Endodermal cell (in vitro differentiated cells): ENCODE results near the gene AWAT2. TPM values are rescaled to one million over a fixed set of nuclear protein-coding genes. Genes with fewer than 3 reads are reported as not detected.

Experiments used
- DNase-seq: peaks from one replicate; pipeline ENCODE4 v3.0.0-alpha.2; 2017
- H3K27ac ChIP-seq: 2 replicates; pipeline ENCODE4 v1.5.1; 2013; ENCODE audit warnings: mild to moderate bottlenecking, low read depth, low read length, moderate library complexity
- H3K27me3 ChIP-seq: 2 replicates; pipeline ENCODE4 v1.6.1; 2013; ENCODE audit warnings: mild to moderate bottlenecking, low read length, moderate library complexity; ENCODE audit not compliant: insufficient read depth, control insufficient read depth, poor library complexity, severe bottlenecking
- H3K36me3 ChIP-seq: 2 replicates; pipeline ENCODE4 v1.7.0; 2013; ENCODE audit warnings: mild to moderate bottlenecking, low read length, moderate library complexity; ENCODE audit not compliant: control insufficient read depth, insufficient read depth
- H3K4me1 ChIP-seq: one replicate; pipeline ENCODE4 v1.7.0; 2013; ENCODE audit warnings: low read length; ENCODE audit not compliant: control insufficient read depth, insufficient read depth
- H3K4me3 ChIP-seq: 2 replicates; pipeline ENCODE4 v1.5.1; 2013; ENCODE audit warnings: mild to moderate bottlenecking, low read length, moderate library complexity
- H3K9ac ChIP-seq: 2 replicates; pipeline ENCODE4 v1.6.1; 2013; ENCODE audit warnings: mild to moderate bottlenecking, low read length, moderate library complexity; ENCODE audit not compliant: poor library complexity, severe bottlenecking; ENCODE audit errors: extremely low read depth
- H3K9me3 ChIP-seq: 2 replicates; pipeline ENCODE4 v1.6.1; 2013; ENCODE audit warnings: mild to moderate bottlenecking, low read length, moderate library complexity; ENCODE audit not compliant: control insufficient read depth
- H3K27ac Mint-ChIP-seq: 2 replicates; pipeline ENCODE4 v1.8.0; 2020; ENCODE audit warnings: mixed read lengths
- H3K27me3 Mint-ChIP-seq: 2 replicates; pipeline ENCODE4 v1.8.0; 2021; ENCODE audit warnings: mild to moderate bottlenecking, mixed read lengths; ENCODE audit not compliant: insufficient read depth
- H3K36me3 Mint-ChIP-seq: 2 replicates; pipeline ENCODE4 v1.8.0; 2020; ENCODE audit warnings: low read depth, mixed read lengths
- H3K4me1 Mint-ChIP-seq: 2 replicates; pipeline ENCODE4 v1.8.0; 2020; ENCODE audit warnings: mixed read lengths
- H3K4me3 Mint-ChIP-seq: 2 replicates; pipeline ENCODE4 v1.8.0; 2020; ENCODE audit warnings: mild to moderate bottlenecking, moderate library complexity, mixed read lengths
- H3K9me3 Mint-ChIP-seq: 2 replicates; pipeline ENCODE4 v1.8.0; 2020; ENCODE audit warnings: mild to moderate bottlenecking, mixed read lengths
- CTCF ChIP-seq: fragments of 200-600 bp; sonication (generic); conservative IDR thresholded peaks from 2 replicates; pipeline ENCODE4 v1.5.0; 2021; ENCODE audit warnings: antibody characterized with exemption, mild to moderate bottlenecking
- WGBS, 2 experiments: methylation state at CpG; one replicate each; pipeline versions ENCODE4 v1.1.5 to v1.1.7; 2013; ENCODE audit warnings: missing lambda C conversion rate in 2 of 2, mixed read lengths in 1 of 2; ENCODE audit not compliant: insufficient coverage in 1 of 2, insufficient read length in 1 of 2; 5-methylcytosine and 5-hydroxymethylcytosine counted together
- total RNA-seq, 2 donors: library from RNA; stranded (reverse); fragmentation: NEBNext Ultra II Directional in 1 of 2; extraction: Animal tissue kit (Norgen Biotek cat#: 25700) in 1 of 2; gene quantifications; 2 replicates in 1 of 2; 3 replicates in 1 of 2; pipeline ENCODE4 v1.2.1, GENCODE V29; 2021

AWAT2 gene
- total RNA-seq, 2 donors from 2014 or later, result not detected

DNA sequence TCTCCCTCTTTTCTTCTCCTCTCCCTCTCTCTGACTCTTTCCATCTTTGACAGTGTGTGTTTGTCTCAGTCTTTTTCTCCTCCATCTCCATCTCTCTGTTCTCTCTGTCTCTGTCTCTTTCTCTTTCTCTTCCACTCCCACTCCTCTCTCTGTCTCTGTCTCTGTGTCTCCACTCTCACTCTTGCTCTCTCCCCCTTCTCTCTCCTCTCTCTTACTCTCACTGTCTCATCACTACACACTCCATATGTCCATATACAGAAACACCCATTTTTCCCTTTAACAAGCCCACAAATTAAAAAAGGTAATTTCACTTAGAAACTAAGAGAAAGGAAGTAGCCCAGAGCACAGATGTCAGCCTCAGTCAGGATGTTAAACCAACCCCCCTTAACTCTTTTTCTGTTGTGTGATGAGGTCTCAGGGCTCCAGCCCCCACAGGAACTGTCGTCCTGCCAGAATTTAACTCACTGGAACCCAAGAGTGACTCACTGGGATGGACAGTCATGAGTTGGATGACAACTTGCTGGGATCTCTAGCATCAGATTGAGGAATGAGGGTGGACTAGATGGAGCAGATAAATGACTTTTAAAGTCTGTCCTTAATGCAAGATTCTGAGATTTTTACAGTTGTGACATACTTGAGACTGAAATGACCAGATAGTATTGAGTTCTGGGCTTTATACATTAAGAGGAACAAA, 40.0 kb upstream of the AWAT2 start:
- 94% methylated on average over 1 of the region's 1 CpG; no CpG with 5 or more reads in 1 of the 2 experiments for WGBS, 2 experiments
- no peaks in the 10 kb centered on the region for H3K27me3 ChIP-seq
- H3K27ac Mint-ChIP-seq, result no peak overlapping the region

GRCh38 chrX:70088751-70089150, 39.0 kb upstream of the AWAT2 start:
- Histone ChIP-seq H3K4me3 (no peak overlapping the region), H3K27ac (no peak overlapping the region), H3K9ac (no peak overlapping the region), H3K27me3 (no peaks in the 10 kb centered on the region), H3K36me3 (no peaks in the 10 kb centered on the region), H3K4me1 (no peaks in the 10 kb centered on the region), H3K9me3 (no peaks in the 10 kb centered on the region)
- no peak for DNase-seq
- Mint-ChIP-seq H3K4me3 (no peak overlapping the region), H3K9me3 (peaks cover 53% of the 10 kb centered on the region), H3K27me3 (peaks cover 2% of the 10 kb centered on the region), H3K36me3 (no peaks in the 10 kb centered on the region), H3K27ac (no peak overlapping the region), H3K4me1 (no peaks in the 10 kb centered on the region)
- TF ChIP-seq CTCF, result no peak

More for the DNA sequence above, 40.0 kb upstream of the AWAT2 start:
- DNase-seq, result no peak
- Histone ChIP-seq H3K27ac (no peak overlapping the region), H3K4me3 (no peak overlapping the region), H3K36me3 (no peaks in the 10 kb centered on the region), H3K4me1 (no peaks in the 10 kb centered on the region), H3K9me3 (no peaks in the 10 kb centered on the region), H3K9ac (no peak overlapping the region)
- no peak for TF ChIP-seq CTCF
- Mint-ChIP-seq H3K27me3 (peaks cover 2% of the 10 kb centered on the region), H3K4me3 (no peak overlapping the region), H3K36me3 (no peaks in the 10 kb centered on the region), H3K4me1 (no peaks in the 10 kb centered on the region), H3K9me3 (peaks cover 47% of the 10 kb centered on the region)

- Histone ChIP-seq H3K4me3 (no peak overlapping the region), H3K9ac (no peak overlapping the region), H3K4me1 (no peaks in the 10 kb centered on the region), H3K36me3 (no peaks in the 10 kb centered on the region), H3K27ac (no peak overlapping the region), H3K27me3 (no peaks in the 10 kb centered on the region), H3K9me3 (no peaks in the 10 kb centered on the region)
- no peak for TF ChIP-seq CTCF
- Mint-ChIP-seq H3K4me3 (no peak overlapping the region), H3K4me1 (no peaks in the 10 kb centered on the region), H3K27me3 (peaks cover 2% of the 10 kb centered on the region), H3K36me3 (no peaks in the 10 kb centered on the region), H3K9me3 (peaks cover 55% of the 10 kb centered on the region), H3K27ac (no peak overlapping the region)
- 89 to 92% methylated on average over 5 to 11 of the region's 11 CpGs for WGBS, 2 experiments
- no peak for DNase-seq
Observed at GRCh38 chrX:70087857-70088630, 38.3 kb upstream of the AWAT2 start.
